HG02623 (cell line): ENCODE measurements around the gene PPT2.
"Not testable (repeated sequence)": the region's sequence is repeated elsewhere in the genome, so short reads cannot be mapped to it uniquely, and the experiment has no call there.

Experiments used
- ATAC-seq: cut with Tn5 transposase; IDR thresholded peaks from one replicate; pipeline ENCODE4 v1.9.1; 2021; ENCODE audit warnings: moderate library complexity; ENCODE audit not compliant: unreplicated experiment

The PPT2 gene

GRCh38 chr6:32189069-32189741 is 35.3 kb downstream of the PPT2 start:
- no peak for ATAC-seq

DNA sequence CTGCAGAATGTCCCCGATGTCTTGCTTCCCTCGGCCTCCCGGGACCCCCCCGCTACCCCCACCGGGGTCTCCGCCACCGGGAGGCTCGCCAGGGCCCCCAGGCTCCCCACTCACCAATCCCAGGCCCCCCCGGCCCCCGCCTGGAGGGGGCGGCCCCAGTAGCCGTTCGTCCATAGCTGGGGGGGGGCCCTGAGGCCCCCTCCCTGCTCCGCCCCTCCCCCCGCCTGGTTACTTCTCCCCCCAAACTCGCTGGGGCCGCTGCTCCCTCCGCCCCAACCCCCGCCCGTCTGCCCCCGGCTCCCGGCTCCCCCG is 35.8 kb downstream of the PPT2 start:
- ATAC-seq: no peak

DNA sequence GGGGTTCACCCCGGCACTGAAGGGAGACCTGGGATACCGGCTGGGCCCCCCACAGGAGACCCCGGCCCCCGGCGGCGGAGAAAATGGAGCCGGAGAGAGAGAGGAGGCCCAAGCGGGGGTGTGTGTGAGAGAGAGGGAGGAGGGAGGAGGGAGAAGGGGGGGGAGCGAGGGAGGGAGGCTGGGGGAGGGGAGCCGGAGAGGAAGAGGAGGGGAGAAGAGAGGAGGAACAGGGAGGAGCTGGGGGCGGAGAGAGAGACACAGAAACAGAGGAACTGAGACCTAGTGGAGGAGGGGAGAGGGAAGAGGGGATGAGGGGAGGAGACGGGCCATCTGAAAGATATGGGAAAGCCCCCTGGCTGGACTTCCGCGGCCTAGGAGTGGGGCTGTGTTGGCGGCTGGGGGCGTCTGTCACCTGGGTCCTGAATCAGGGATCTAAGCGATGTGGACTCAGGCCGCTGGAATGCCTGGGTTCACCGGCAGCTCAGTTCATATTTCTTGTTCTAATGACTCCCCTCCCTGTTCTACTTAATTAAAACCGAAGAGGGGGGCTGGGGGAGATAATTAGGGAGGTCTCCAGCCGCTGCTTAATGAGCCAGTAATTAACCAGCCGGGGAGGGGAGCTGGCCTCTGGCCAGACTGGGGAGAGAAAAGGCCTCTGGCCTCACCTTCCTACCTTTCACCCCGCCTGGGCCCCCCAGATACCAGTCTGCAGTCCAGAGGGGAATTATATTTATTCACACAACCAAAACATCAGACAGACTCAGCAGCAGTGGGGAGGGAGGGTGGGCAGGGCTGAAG is 36.3 kb downstream of the PPT2 start, which contains the start of gene PBX2:
Gene PBX2, minus strand, starts transcription at position 149 of the 798 bp plus-strand sequence. CDS start 287 bp downstream, outside the sequence.
- peak; percentile 60 for ATAC-seq

DNA sequence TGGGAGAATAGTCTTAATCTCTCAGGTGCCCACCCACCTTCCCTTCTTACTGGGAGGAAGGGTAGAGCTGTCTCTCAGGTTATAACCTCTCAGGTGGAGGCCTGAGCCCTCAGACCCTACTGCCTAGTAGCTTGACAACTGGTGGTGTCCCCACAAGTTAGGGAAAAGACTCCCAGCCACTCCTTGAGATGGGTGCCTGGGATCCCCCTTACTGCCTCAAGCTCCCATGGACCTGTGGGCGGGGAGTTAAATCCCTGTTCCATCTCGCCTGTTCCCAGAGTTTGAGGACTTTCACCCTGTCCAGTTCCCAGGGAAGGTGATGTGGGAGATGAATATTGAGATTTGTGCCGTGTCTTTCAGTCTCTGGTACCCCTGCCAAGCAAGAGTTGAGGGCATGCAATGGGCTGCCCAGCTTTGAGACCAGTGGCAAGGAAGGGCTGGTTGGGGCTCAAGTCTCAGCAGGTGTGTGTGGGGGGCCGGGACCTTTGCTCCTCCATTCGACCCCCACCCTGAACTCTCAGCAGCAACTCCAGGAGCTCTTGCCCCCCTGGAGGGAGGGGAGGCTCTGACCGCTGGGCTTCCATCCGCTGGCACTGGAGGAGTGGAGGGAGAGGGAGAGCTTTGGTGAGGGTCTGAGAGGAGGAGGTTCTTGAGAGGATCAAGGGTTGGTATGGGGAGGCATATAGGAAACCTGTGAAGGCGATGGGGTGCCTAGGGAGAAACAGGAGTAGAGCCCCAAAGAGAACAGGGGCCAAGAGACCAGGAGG is 37.2 kb downstream of the PPT2 start:
- ATAC-seq: no peak

- ATAC-seq: no peak
These were observed 38.0 kb downstream of the PPT2 start for GRCh38 chr6:32191696-32192607.

DNA sequence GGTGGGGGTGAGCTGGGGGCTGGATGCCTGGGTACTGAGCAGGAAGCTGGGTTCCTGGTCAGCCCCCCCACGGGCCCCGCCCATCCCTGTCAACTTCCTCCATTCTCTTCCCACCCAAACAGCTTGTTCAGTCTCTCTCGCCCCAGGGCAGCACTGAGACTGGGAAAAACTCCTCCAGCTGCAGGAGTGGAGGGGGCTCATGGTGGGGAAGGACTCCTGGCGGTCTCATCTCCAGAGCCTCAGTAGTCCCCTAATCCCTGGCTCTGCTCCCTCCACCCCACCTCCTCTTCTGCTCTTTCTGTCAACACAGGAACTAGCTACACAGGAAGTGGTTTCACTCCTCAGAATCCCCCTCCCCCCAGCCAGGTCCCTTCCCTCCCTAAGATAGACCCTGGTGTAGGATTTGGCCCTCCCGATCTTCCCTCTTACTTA is 38.7 kb downstream of the PPT2 start, which contains the start of gene GPSM3:
Gene GPSM3, minus strand, starts transcription at position 36 of the 432 bp plus-strand sequence. CDS start 130 bp downstream, outside the sequence.
- no peak for ATAC-seq

DNA sequence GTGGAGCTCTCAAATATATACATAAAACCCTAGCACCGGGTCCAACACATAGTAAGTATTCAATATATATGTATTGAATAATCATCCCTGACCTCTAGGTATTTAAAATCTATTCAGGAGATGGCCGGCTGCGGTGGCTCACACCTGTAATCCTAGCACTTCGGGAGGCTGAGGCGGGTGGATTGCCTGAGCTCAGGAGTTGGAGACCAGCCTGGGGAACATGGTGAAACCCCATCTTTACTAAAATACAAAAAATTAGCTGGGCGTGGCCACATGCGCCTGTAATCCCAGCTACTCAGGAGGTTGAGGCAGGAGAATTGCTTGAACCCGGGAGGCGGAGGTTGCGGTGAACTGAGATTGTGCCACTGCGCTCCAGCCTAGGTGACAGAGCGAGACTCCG is 39.2 kb downstream of the PPT2 start:
- not testable (repeated sequence) for ATAC-seq

DNA sequence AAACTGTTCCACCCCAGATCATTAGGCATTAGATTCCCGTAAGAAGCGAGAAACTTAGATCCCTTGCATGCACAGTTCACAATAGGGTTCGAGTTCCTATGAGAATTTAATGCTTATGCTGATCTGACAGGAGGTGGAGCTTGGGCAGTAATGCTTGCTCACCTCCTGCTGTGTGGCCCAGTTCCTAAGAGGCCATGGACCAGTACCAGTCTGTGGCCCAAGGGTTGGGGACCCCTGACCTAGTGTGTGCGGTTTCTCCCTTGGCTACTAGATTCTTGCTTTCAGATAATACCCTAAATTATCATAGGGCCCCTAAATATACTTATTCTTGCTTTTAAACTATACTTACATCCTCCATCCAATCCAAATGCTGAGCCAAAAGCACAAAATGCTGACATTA is 40.4 kb downstream of the PPT2 start:
- ATAC-seq: no peak

DNA sequence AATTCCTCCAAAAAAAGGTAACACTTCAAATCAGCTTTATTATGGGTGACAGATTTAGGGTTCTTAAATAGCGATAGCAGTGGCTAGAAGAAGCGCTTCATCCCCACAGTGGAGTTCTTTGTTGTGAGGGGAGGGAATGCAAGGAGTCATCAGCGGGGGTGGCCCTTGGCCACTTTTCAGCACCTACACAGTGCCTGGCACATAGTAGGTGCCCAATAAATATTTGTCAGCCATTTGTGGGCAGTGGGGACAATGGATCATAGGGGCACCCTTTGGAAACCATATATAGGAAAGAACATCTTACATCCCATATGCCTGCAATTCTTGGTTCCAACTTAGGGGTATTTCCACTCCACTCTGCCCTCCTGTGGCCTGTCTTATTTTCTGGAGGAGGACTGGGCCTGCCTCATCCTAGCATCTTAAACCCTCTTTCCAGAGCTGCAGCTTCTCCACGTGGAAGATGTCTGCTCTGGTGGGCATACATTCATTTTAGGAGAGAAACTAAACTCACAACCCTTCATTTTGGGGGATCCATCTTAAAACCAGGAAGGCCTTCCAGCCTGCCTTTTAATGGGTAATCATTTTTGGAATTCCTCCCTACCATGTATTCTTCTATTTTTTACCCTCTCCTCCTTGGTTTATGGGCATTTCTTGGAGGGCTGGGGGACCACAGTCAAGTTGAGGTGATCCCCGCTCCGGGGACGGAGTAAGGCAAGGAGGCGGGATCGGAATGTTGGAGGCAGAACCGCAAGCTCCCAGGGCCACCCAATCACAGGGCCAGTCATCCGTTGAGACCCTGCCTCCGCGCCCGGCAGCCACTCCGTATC is 41.1 kb downstream of the PPT2 start:
- no peak for ATAC-seq

DNA sequence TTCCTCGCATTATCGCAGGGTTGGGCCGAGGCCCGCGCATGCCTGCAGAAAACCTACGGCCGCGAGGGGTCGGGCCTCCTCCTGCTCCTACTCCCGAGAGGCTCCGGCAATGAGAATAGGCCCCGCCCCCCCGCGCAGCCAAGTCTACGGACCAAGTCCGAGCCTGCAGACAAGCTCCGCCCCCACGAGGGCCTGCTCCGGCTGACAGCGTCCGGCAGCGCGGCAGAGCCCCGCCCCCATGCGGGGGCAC is 41.6 kb downstream of the PPT2 start:
- ATAC-seq: peak; percentile 66

DNA sequence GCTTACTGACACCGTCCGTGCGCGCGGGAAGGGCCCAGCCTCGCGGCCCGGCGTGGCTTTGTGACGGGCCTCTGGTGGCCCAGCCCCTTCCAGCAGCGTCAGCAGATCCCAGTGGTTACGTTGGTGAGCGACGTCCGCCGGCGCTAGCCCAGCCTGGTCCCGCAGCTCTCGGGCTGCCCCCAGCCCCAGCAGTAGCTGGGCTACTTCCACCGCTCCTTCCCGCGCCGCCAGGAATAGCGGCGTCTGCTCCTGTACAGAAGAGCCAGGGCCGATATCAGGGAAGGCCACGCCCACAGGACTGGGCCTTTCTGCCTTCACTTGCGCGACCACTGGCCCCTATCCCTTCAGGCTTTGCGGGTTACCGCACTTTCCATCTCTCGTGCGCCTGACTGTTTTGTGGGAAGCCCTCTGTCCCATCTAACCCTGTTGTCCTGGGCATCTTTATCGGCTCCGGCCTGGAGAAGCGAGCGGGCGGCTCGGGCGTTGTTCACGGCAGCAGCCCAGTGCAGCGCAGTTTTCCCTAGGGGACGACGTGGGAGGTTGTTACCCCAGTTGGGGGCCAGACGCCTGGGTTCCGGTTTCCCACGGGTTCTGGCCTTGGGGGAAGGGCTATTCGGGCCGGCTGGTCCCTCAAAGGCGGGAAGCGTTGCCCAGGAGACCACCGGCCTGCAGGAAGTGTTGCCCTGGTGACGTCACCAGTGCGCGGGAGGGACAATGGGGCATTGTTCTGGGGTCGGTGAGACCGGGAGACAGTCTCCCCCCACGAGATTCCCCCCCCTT is 42.2 kb downstream of the PPT2 start:
- peak; percentile 75 for ATAC-seq

DNA sequence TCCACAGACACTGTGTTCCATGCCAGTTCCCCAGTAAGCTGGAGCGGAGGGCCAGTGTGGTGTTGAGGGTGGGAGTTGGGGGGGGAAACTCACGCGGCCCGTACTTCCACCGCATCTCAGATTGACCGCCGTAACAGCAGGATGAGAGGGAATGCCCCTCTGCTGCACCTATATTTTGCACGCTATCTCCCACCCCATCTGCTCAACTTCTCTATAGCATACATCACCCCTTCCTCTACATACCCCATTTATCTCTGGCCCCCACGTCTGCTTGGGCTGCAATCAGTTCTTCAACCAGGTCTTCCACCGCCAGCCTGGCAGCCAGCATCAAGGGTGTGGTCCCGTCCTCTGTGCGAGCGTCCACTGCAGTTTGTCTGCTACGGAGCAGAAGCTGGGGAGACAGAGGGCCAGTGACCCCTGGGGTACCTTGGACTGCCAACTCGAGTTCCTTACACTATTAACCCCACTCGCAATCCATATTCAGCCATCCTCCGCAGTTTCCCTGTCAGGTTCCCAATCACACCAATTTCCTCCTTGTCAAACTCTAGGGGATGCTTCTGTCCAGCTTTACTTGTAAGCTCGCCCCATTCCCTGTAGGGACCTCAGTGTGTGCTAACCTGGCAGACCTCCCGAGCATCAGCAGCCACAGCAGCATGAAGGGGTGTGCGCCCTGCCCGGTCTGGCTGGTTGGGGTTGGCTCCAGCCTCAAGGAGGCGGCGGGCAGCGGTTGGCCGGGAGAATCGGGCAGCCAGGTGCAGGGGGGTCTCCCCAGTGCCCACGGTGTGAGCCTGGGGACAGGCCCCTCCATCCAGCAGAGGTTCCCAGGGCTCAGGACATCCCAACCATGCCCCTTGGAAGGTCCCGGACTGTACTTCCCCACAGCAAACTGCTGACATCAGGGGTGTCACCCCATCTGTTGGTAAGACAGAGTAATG is 43.0 kb downstream of the PPT2 start:
- no peak for ATAC-seq

DNA sequence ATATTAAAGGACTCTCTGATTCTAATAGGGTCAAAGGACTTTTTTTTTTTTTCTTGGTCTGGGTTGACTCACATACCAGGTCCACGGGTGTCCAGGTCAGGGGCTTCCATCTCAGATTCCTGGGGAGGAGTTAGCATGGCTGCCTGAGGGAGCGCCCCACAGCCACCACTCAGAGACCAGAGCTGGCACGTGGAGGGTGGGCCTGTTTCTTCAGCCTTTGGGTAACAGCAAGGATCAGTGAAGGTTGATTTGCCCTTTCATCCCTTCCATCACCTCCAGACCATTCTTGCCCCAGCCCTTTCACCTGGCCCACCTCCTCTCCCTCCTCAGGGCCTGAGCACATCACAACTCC is 44.4 kb downstream of the PPT2 start:
- no peak for ATAC-seq

DNA sequence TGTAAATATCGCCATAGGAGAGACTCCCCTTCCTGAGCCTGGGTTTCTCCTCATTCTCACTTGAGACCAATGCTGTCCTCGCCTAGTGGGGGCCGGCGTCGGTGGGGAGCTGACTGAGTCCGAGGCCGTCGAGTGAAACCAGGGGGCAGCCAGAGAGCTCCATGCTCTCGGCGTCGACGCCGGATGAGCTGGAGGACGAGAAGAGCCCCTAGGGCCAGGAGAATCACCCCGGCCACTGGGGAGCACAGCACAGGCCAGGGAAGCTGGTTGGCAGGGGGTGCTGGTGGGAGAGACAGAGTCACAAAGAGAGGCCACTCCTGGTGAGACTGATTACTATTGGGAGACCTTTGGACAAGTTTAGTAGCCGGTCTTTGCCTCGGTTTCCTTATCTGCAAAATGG is 44.9 kb downstream of the PPT2 start:
- ATAC-seq: no peak

- no peak for ATAC-seq
These were observed 47.0 kb downstream of the PPT2 start for GRCh38 chr6:32200711-32201475.

DNA sequence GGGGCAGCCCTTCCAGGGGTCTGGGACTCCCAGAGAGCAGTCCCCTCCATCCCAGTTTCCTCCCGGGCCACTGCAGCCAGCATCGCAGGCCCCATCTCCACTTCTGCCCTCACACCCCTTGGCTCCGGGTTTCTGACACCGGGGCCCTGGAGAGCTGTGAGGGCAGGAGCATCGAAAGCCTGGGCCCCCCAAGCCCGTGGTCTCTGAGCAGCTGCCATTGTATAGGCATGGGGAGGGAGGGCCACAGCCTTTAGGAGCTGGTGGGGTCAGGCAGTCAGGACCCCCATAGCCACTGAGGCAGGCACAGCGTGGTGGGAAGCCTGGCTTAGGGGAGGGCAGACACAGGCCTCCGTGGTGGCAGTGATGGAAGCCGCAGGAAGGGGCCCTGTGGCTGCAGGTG is 48.2 kb downstream of the PPT2 start:
- no peak for ATAC-seq

- ATAC-seq: no peak
These were observed 49.7 kb downstream of the PPT2 start for GRCh38 chr6:32203426-32204267.
